GM12892 (cell line): ENCODE results near the gene C19orf33.

ENCODE experiments used
- POLR2A ChIP-seq: IDR thresholded peaks from 2 replicates; pipeline ENCODE4 v1.6.1; 2011; ENCODE audit warnings: low read depth, low read length, control low read depth
- POLR2AphosphoS5 ChIP-seq: IDR thresholded peaks from 2 replicates; pipeline ENCODE4 v1.6.1; 2011; ENCODE audit warnings: low read depth, low read length, control low read depth
- TAF1 ChIP-seq: IDR thresholded peaks from 2 replicates; pipeline ENCODE4 v1.6.1; 2011; ENCODE audit warnings: low read depth, mild to moderate bottlenecking, control low read depth, low read length, borderline replicate concordance

DNA sequence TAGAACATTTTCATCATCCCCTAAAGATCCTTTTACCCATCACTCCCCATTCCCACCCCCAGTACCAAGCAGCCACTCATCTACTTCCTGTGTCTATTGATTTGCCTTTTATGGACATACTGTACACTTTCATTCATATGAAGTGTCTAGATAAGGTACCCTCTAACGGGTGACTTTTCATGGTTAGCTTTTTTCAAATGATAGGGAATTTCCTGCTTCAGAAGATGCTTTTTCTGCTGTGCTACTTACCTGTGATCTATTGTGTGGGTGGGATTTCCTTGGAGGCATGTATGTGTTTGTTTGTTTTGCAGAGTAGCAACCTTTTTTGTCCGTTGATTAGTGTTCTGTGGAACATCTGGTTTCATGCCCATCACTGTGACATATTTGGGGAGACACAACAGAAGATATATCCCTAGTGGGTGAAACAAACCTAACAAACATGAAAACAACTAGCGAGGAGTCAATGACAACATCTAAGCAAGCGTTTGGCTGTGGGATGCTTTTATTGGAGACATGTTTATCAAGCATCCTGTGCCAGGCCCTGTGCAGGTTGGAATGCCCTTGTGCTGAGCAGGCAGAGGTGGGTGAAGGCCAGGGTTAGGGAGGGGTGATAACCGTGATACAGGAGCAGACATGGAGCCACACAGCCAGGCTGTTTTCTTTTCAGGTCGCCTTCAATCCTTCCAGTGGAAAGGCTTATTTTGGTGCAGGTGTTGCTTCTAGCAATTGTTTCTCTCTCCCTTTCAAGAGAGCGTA, 22.1 kb upstream of the C19orf33 start:
- no peak for TF ChIP-seq TAF1
- no peak for TF ChIP-seq POLR2A
- no peak for TF ChIP-seq POLR2AphosphoS5
